Mesendoderm (in vitro differentiated cells): ENCODE data around the gene CHD9.

Experiments
- DNase-seq: peaks from one replicate; pipeline ENCODE4 v3.0.0; 2013
- H2AK5ac ChIP-seq: 2 replicates; pipeline ENCODE4 v1.6.1; 2013; ENCODE audit warnings: low read length, inconsistent platforms
- H2BK120ac ChIP-seq: 2 replicates; pipeline ENCODE4 v1.6.1; 2013; ENCODE audit warnings: low read depth, mild to moderate bottlenecking, low read length, moderate library complexity, mixed read lengths
- H2BK15ac ChIP-seq: replicated peaks from 2 replicates; pipeline ENCODE4 v1.6.1; 2013; ENCODE audit warnings: low read depth, mild to moderate bottlenecking, moderate library complexity
- H2BK5ac ChIP-seq: 2 replicates; pipeline ENCODE4 v1.6.1; 2013; ENCODE audit warnings: low read length, inconsistent platforms
- H3K18ac ChIP-seq: 2 replicates; pipeline ENCODE4 v1.6.1; 2013; ENCODE audit warnings: mild to moderate bottlenecking, low read length, mixed read lengths
- H3K23ac ChIP-seq: one replicate; pipeline ENCODE4 v1.6.1; 2013; ENCODE audit warnings: low read length
- H3K27ac ChIP-seq: 2 replicates; pipeline ENCODE4 v1.5.1; 2013; ENCODE audit warnings: low read depth, mild to moderate bottlenecking, inconsistent platforms, low read length, moderate library complexity
- H3K27me3 ChIP-seq: 2 replicates; pipeline ENCODE4 v1.6.1; 2013; ENCODE audit warnings: low read length, control low read depth, mild to moderate bottlenecking, inconsistent platforms; ENCODE audit not compliant: insufficient read depth, poor library complexity
- H3K36me3 ChIP-seq: 2 replicates; pipeline ENCODE4 v1.6.1; 2013; ENCODE audit warnings: low read length, inconsistent platforms; ENCODE audit not compliant: control insufficient read depth, insufficient read depth
- H3K4ac ChIP-seq: one replicate; pipeline ENCODE4 v1.6.1; 2013; ENCODE audit warnings: low read depth, mild to moderate bottlenecking, low read length, moderate library complexity
- H3K4me1 ChIP-seq: 2 replicates; pipeline ENCODE4 v1.6.1; 2013; ENCODE audit warnings: low read depth, low read length, inconsistent platforms; ENCODE audit not compliant: control insufficient read depth
- H3K4me2 ChIP-seq: 2 replicates; pipeline ENCODE4 v1.6.1; 2013; ENCODE audit warnings: low read length
- H3K4me3 ChIP-seq: 2 replicates; pipeline ENCODE4 v1.5.1; 2013; ENCODE audit warnings: mild to moderate bottlenecking, low read length
- H3K56ac ChIP-seq: one replicate; pipeline ENCODE4 v1.6.1; 2013; ENCODE audit warnings: low read length
- H3K79me1 ChIP-seq: 2 replicates; pipeline ENCODE4 v1.6.1; 2013; ENCODE audit warnings: low read length, inconsistent platforms
- H3K79me2 ChIP-seq: 2 replicates; pipeline ENCODE4 v1.6.1; 2013; ENCODE audit warnings: mild to moderate bottlenecking, low read length; ENCODE audit not compliant: control insufficient read depth, insufficient read depth
- H3K9ac ChIP-seq: 2 replicates; pipeline ENCODE4 v1.6.1; 2013; ENCODE audit warnings: low read length, inconsistent platforms
- H4K5ac ChIP-seq: one replicate; pipeline ENCODE4 v1.6.1; 2013; ENCODE audit warnings: low read length
- H4K8ac ChIP-seq: one replicate; pipeline ENCODE4 v1.6.1; 2013; ENCODE audit warnings: low read depth, mild to moderate bottlenecking, control low read depth, low read length, moderate library complexity
- WGBS: extraction: QIAGEN DNeasy Blood & Tissue Kit; methylation state at CpG from one replicate; pipeline ENCODE4 v1.1.7; 2013; ENCODE audit warnings: low lambda C conversion rate, missing lambda C conversion rate; ENCODE audit not compliant: insufficient coverage; ENCODE audit errors: extremely low coverage; 5-methylcytosine and 5-hydroxymethylcytosine counted together

Gene CHD9

DNA sequence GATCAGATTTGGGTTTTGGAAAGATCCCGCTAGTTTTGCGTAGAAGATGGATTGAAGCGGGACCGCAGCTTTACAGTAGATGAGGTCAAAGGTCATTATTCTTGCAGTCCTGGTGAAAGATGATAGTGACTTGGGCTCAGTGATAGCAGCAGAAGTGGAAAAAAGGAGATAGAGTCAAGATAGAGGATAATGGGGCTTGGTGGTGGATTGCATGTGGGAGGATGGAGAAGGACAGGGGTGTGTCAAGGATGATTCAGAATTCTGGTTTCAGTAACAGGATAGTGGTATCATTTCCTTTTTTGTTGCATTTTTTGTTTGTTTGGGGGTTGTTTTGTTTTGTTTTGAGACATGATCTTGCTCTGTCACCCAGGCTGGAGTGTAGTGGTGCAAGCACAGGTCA lies 30.7 kb upstream of the CHD9 start:
- no peak overlapping the region for H3K4me3 ChIP-seq
- no peak overlapping the region for H2BK120ac ChIP-seq
- no peak overlapping the region for H2AK5ac ChIP-seq
- no peak overlapping the region for H3K4ac ChIP-seq
- no peaks in the 10 kb centered on the region for H3K79me1 ChIP-seq
- DNase-seq = no peak
- no peak overlapping the region for H3K27ac ChIP-seq
- H2BK5ac ChIP-seq = no peak overlapping the region
- H4K5ac ChIP-seq = no peak overlapping the region
- no peaks in the 10 kb centered on the region for H3K36me3 ChIP-seq
- no peak overlapping the region for H3K9ac ChIP-seq
- H3K56ac ChIP-seq = no peak overlapping the region
- no peak overlapping the region for H3K18ac ChIP-seq
- no peaks in the 10 kb centered on the region for H3K27me3 ChIP-seq
- WGBS = no CpG with 5 or more reads among the region's 4 CpGs
- no peak overlapping the region for H4K8ac ChIP-seq
- no peak overlapping the region for H3K4me2 ChIP-seq
- H2BK15ac ChIP-seq = no peak overlapping the region
- no peaks in the 10 kb centered on the region for H3K79me2 ChIP-seq
- H3K4me1 ChIP-seq = no peaks in the 10 kb centered on the region
- H3K23ac ChIP-seq = no peak overlapping the region

GRCh38 chr16:53029971-53030370 lies 24.8 kb upstream of the CHD9 start:
- Histone ChIP-seq H3K23ac (no peak overlapping the region), H3K27ac (no peak overlapping the region), H3K18ac (no peak overlapping the region), H3K4me1 (no peaks in the 10 kb centered on the region), H3K79me2 (no peaks in the 10 kb centered on the region), H2BK120ac (no peak overlapping the region), H3K79me1 (no peaks in the 10 kb centered on the region), H3K56ac (no peak overlapping the region), H2BK5ac (no peak overlapping the region), H2AK5ac (no peak overlapping the region), H2BK15ac (no peak overlapping the region), H3K36me3 (no peaks in the 10 kb centered on the region), H3K4me2 (no peak overlapping the region), H3K4ac (no peak overlapping the region), H3K4me3 (no peak overlapping the region), H3K27me3 (no peaks in the 10 kb centered on the region), H4K5ac (no peak overlapping the region), H3K9ac (no peak overlapping the region), H4K8ac (no peak overlapping the region)
- DNase-seq = no peak
- no CpG with 5 or more reads among the region's 3 CpGs for WGBS

GRCh38 chr16:53031323-53031942 lies 23.4 kb upstream of the CHD9 start:
- Histone ChIP-seq H2BK120ac (no peak overlapping the region), H2AK5ac (no peak overlapping the region), H3K4me3 (no peak overlapping the region), H3K4me1 (no peaks in the 10 kb centered on the region), H3K79me1 (no peaks in the 10 kb centered on the region), H3K4ac (no peak overlapping the region), H3K36me3 (no peaks in the 10 kb centered on the region), H4K5ac (no peak overlapping the region), H3K4me2 (no peak overlapping the region), H3K56ac (no peak overlapping the region), H3K27me3 (no peaks in the 10 kb centered on the region), H2BK15ac (no peak overlapping the region), H3K9ac (no peak overlapping the region), H3K79me2 (no peaks in the 10 kb centered on the region), H4K8ac (no peak overlapping the region), H2BK5ac (no peak overlapping the region), H3K27ac (no peak overlapping the region), H3K18ac (no peak overlapping the region), H3K23ac (no peak overlapping the region)
- whole genome bisulfite sequencing = no CpG with 5 or more reads among the region's 2 CpGs
- no peak for DNase-seq

- Histone ChIP-seq H3K4me1 (no peaks in the 10 kb centered on the region), H4K8ac (no peak overlapping the region), H2BK15ac (no peak overlapping the region), H3K4me3 (no peak overlapping the region), H3K23ac (no peak overlapping the region), H3K4ac (no peak overlapping the region), H3K4me2 (no peak overlapping the region), H2BK5ac (no peak overlapping the region), H3K9ac (no peak overlapping the region), H2AK5ac (no peak overlapping the region), H3K27me3 (no peaks in the 10 kb centered on the region), H3K79me1 (no peaks in the 10 kb centered on the region), H3K56ac (no peak overlapping the region), H3K27ac (no peak overlapping the region), H2BK120ac (no peak overlapping the region), H3K18ac (no peak overlapping the region), H4K5ac (no peak overlapping the region), H3K36me3 (no peaks in the 10 kb centered on the region), H3K79me2 (no peaks in the 10 kb centered on the region)
- no peak for DNase-seq
- no CpG with 5 or more reads among the region's 6 CpGs for WGBS
Observed at GRCh38 chr16:53034306-53034705, 20.5 kb upstream of the CHD9 start.

DNA sequence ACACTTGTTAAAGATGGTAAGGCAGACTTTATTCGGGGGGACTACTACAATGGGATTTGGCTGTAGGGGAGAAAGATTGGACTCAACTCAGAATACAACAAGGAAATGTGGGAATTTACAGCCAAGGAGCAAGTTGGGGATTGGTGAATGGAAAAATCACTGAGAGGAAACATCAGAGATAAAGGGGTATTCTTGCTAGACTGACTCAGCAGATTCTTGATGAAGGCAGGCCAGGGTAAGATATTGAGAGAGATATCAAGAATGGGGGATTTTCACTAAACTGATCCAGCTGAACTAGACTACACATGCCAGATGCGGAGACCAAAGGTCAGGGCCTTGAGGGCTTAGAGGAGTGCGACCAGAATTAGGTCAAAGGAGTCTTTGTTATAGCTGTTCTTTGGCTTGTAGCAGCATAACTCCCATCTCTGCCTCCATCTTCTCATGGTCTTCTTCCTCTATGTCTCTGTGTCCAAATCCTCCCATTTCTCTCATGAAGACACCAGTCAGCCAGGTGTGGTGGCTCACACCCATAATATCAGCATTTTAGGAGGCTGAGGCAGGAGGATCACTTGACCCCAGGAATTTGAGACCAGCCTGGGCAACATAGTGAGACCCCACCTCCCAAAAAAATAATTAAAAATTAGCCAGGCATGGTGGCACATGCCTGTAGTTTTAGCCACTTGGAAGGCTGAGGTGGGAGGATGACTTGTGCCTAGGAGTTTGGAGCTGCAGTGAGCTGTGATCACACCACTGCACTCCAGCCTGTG lies 19.4 kb upstream of the CHD9 start:
- DNase-seq = no peak
- Histone ChIP-seq H3K56ac (no peak overlapping the region), H4K8ac (no peak overlapping the region), H3K27ac (no peak overlapping the region), H2BK15ac (no peak overlapping the region), H3K36me3 (no peaks in the 10 kb centered on the region), H3K4ac (no peak overlapping the region), H2AK5ac (no peak overlapping the region), H2BK120ac (no peak overlapping the region), H3K4me2 (no peak overlapping the region), H3K9ac (no peak overlapping the region), H2BK5ac (no peak overlapping the region), H3K23ac (no peak overlapping the region), H3K4me3 (no peak overlapping the region), H3K27me3 (no peaks in the 10 kb centered on the region), H3K4me1 (no peaks in the 10 kb centered on the region), H4K5ac (no peak overlapping the region), H3K79me2 (no peaks in the 10 kb centered on the region), H3K79me1 (no peaks in the 10 kb centered on the region), H3K18ac (no peak overlapping the region)
- no CpG with 5 or more reads among the region's 3 CpGs for WGBS
